ENCODE data around the gene PTPN13.

Gene PTPN13, protein sequence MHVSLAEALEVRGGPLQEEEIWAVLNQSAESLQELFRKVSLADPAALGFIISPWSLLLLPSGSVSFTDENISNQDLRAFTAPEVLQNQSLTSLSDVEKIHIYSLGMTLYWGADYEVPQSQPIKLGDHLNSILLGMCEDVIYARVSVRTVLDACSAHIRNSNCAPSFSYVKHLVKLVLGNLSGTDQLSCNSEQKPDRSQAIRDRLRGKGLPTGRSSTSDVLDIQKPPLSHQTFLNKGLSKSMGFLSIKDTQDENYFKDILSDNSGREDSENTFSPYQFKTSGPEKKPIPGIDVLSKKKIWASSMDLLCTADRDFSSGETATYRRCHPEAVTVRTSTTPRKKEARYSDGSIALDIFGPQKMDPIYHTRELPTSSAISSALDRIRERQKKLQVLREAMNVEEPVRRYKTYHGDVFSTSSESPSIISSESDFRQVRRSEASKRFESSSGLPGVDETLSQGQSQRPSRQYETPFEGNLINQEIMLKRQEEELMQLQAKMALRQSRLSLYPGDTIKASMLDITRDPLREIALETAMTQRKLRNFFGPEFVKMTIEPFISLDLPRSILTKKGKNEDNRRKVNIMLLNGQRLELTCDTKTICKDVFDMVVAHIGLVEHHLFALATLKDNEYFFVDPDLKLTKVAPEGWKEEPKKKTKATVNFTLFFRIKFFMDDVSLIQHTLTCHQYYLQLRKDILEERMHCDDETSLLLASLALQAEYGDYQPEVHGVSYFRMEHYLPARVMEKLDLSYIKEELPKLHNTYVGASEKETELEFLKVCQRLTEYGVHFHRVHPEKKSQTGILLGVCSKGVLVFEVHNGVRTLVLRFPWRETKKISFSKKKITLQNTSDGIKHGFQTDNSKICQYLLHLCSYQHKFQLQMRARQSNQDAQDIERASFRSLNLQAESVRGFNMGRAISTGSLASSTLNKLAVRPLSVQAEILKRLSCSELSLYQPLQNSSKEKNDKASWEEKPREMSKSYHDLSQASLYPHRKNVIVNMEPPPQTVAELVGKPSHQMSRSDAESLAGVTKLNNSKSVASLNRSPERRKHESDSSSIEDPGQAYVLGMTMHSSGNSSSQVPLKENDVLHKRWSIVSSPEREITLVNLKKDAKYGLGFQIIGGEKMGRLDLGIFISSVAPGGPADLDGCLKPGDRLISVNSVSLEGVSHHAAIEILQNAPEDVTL (N-terminal part only)

DNA sequence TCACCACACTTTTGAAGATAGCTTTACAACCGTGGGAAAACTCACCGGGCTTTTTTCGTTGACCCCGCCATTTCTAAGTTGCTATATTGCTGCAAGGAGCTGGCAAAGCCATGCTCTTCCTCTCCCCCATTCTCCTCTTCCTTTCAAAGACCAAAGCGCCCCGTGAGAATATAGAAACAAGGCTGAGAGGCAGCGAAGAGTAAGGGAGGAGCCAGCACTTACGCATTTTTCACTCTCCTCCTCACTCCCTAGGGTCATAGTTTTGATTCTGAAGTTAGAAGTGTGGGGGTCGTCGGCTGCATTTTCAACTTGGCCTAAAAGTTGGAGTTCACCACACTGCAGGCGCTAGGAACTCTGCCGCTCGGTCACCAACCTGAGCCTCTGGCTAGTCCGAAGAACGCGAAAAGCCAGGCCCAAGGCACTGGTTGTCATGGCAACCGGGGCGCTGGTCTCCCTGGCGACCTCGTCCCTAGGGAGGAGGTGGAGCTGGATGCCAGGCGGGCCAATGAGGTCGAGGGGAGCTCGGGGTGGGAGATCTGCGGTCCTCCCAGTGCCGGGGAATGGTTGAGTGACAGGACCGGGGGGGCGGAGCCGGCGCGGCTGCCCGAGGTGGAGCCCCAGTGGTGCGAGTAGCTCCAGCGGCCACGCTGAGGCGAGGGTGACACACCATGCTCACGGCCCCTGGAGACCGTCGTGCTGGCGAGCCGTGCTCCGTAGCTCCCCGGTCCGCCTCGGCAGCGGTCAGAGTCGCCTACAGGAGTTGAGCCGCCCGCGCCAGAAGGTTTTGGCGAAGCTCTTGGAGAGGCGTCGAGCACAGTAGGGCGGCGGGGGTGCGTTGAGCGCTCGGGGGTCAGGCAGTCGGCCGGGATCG, at the start of gene PTPN13:
Gene PTPN13, plus strand, starts transcription at position 628 of the 871 bp plus-strand sequence. CDS start 40,942 bp downstream, outside the sequence.
- peak; percentile 56 to 61 for DNase-seq

DNA sequence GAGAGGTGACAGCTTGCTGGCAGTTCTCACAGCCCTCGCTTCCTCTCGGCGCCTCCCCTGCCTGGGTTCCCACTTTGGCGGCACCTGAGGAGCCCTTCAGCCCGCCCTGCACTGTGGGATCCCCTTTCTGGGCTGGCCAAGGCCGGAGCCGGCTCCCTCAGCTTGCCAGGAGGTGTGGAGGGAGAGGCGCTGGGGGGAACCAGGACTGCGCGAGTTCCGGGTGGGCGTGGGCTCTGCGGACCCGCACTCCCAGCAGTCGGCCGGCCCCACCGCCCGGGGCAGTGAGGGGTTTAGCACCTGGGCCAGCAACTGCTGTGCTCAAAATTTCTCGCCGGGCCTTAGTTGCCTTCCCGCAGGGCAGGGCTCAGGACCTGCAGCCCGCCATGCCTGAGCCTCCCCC, 47.0 kb upstream of the PTPN13 start:
- no peak for DNase-seq

DNA sequence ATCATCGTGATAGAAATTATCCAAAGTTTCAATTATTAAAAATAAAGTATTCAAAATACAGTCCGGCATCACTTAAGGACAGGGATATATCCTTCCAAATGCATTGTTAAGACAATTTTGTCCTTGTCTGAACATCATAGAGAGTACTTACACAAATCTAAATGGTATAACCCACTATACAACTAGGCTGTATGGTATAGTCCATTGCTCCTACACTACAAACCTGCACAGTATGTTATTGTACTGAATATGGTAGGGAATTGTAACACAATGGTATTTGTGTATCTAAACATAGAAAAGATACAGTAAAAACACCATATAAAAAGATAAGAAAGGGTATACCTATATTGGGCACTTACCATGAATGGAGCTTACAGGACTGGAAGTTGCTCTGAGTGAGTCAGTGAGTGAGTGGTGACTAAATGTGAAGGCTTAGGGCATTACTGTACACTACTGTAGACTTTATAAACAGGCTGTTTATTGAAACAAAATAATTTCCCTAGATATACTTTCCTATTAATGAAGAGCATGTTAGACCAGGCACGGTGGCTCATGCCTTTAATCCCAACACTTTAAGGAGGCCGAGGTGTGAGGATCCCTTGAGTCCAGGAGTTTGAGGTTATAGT, 44.8 kb upstream of the PTPN13 start:
- DNase-seq, result no peak

DNA sequence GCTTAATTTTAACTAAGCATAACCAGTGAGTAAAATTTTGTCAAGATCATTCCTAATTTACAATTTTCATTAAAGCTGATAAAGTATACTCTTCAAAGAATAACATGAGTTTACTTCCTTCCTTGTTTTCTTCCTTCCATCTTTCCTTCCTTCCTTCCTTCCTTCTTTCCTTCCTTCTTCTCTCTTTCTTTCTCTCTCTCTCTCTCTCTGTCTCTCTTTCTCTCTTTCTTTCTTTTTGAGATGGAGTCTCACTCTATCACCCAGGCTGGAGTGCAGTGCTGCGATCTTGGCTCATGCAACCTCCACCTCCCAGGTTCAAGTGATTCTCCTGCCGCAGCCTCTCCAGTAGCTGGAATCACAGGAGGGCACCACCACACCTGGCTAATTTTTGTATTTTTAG, 42.7 kb upstream of the PTPN13 start:
- DNase-seq, result no peak

DNA sequence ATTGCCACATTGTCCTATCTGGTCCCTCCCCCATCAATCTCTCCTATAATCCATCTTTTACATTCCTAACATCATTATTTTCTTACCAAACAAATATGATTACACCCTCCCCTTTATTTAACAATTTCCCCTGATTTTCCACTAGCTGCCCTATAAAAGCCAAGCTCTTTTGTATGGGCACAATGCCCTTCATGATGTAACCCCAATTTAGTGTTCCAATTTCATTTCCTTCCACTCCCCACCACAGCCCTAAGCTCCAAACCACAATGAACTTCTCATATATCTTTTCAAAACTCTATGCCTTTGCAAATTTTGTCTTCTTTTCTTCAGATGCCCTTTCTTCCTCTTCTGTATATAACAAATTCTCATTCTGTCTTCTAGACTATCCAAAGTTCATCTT, 39.5 kb upstream of the PTPN13 start:
- no peak for DNase-seq

DNA sequence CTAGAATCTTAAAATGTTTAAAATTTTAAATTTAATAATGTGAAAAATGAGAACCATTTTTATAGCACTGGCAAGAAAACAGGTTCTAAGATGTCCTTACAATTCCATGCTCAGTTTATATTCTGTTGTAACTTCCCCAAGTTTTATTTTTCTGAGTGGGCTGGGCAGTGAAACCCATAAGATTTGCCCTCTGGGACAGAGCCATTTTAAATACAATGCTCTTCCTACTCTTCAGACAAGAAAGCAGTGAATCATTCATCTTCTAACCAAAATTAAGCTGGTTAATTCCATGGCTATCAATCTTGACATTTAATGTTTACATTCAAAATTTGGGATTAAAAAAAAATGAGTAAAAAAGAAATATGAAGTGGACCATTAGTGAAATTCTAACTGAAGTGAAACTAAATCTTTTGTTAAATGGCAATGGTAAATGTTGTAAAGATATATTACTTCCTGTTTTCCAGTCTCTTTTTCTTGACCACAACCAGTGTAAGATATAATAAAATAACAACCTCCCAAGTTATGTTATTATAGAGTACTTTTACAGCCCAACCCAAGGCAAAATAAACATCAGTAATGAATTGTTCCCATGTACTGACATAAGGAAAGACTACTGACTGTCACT, 37.2 kb upstream of the PTPN13 start:
- no peak for DNase-seq

DNA sequence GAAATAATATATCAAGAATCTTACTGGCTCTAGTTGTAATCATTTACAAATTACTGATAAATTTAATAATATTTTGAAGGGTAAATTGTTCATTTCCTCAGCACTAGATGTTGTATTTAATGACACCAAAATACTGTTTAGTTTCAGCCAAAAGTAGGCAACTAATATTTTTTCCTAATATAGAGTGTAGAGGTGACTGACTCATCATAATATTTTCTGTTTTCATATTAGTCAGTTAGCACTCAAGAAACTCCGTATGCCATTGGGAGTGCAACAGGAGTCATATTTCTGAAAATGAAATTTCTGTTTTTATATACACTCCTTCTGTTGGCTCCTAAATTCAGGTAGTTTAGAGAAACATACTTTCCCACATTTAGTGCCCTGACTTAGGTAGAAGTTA, 36.6 kb upstream of the PTPN13 start:
- DNase-seq, result no peak

DNA sequence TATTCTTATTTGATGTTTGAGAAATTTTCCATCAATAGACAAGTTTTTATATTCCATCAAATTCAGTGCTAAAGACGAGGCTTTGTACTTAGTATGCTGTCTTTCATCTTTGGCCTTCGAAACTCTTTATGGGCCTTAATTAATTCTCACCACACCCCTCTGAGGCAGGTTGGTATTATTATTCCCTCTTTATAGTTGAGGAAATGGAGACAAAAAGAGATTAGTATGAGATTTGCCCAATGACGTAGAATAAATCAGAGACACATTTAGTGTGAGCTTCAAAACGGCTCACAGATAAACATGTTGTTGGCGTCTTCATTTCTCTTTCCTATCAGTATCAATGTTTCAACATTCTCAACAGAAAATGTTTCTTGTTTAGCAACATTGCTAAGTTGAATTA, 35.9 kb upstream of the PTPN13 start:
- DNase-seq, result no peak

DNA sequence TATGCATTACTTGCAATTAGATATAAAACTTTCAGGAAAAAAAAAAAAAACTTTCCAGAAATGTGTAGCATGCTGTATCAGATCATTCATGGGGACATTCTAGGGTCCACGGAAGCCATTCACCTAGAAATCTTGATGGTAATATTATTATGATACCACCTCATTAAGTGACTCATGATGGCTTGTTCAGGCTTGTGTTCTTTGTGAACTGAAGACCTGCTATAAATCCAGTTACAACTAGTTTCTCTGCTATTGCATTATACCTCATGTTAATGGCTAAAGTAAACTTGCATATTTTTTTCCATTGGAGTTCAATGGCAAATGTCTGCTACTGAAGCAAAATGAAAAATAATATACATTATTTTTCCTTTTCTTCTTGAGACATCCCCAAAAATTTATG, 35.3 kb upstream of the PTPN13 start:
- DNase-seq, result no peak

DNA sequence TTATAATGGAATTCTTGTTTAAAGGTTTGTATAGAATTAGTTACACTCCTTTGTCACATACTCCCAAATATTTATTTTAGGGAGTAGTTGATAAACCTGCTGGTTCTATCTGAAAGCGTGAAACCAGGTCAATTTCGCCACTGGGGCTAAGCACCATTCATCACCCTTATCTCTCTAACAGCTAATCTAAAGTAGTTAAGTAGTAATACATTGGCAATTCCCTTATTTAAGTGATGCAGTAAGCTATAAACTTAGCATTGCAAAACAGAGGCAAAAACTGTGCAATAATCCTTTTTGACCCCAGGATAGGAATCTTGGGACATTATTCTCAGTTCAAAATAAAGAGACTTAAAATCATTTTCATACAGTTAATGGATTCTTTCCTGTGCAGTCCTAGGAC, 33.7 kb upstream of the PTPN13 start:
- no peak for DNase-seq

DNA sequence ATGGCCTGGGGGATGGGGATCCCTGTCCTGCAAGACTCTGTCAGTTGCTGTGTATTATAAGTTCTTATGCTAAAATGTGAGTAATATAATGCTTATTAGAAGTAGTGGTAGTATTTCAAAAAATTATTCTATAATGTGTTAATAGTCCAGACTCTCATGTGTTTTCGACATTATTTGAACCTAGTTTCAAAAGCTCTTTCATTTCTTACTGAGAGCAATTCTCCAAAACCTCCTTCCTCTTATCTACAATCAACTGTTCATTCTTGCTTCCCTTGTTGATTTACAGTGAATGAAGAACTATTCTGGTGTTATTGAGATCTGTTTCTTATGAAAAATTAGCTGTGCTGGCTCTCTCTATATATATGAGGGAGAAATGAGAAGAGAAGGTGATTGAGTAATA, 32.9 kb upstream of the PTPN13 start:
- DNase-seq, result no peak

DNA sequence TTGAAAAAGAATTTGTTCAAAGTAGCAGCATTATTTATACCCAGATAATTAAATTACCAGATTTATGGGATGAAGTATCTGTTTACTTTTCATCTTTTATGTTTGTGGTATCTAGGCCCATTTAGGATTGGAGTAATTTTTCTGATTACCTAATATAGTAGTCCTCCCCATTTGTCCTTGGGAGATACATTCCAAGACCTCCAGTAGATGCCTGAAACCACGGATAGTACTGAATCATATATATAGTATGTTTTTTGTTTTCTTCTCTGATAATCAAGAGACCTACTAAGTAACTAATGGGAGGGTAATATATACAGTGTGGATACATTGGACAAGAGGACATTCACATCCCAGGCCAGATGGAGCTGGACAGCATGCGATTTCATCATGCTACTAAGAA, 30.7 kb upstream of the PTPN13 start:
- DNase-seq, result no peak

DNA sequence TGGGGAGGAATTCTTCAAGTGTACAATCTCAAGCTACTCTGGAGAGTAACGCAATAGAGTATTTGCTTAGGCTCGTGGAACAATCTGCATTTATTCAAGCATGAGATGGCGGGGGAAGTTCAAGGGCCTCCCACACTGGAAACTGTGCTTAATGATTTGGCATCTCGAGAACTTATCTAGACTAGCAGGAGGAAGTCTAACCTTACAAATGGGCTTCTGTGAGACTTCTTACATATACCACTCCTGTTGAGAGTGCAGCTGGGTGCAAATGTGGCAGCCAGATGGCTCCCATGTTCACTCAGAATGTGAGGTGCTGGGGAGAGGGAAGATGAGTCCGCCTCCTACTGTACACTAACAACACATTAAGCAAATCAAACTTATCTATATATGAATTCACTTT, 29.3 kb upstream of the PTPN13 start:
- DNase-seq, result no peak

DNA sequence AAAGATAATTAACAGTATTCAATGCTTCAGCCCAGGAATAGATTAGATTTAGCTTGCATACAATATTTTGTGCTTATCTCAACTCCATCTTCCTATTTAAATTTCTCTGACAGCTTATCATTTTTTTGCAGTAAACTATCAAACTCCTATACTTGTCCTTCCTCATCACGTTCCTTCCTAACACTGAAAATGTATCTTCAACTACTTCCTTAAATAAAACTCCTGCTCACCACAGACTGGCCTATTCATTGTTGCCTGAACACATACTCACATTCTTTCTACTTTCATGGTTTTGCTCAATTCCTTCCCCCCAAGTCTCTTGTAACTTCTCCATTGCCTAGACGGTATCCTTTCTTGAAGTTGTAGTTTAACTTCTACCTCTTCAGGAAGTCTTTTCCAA, 28.5 kb upstream of the PTPN13 start:
- DNase-seq, result no peak

DNA sequence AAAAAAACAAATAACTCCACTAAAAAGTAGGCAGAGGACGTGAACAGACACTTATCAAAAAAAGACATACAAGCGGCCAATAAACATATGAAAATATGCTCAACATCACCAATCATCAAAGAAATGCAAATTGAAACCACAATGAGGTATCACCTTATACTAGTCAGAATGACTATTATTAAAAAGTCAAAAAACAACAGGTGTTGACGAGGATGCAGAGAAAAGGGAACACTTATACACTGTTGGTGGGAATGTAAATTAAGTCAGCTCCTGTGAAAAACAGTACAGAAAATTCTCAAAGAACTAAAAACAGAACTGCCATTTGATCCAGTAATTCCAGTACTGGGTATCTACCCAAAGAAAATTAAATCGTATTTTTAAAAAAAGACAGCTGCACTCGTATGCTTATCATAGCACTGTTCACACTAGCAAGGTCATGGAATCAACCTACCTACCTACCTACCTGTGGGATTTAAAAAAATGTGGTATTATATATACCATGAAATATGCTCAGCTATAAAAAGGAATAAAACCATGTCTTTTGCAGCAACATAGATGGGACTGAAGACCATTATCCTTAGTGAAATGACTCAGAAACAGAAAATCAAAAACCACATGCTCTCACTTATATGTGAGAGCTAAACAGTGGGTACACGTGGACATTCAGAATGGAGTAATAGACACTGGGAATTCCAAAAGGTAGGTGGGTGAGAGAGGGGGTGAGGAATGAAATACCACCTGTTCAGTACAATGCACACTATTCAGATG, 24.8 kb upstream of the PTPN13 start:
- no peak for DNase-seq

DNA sequence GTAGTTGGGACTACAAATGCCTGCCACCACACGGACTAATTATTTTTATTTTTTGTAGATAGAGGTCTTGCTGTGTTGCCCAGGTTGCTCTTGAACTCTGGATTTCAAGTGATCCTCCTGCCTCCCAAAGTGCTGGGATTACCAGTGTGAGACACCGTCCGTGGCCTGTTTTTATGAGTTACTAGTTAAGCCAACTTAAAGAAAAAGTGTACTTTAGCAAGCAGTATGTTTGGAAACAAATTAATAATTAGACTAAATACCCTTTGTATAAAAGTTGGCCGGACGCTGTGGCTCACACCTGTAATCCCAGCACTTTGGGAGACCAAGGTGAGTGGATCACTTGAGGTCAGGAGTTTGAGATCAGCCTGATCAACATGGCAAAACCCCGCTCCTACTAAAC, 14.2 kb upstream of the PTPN13 start:
- DNase-seq, result no peak

DNA sequence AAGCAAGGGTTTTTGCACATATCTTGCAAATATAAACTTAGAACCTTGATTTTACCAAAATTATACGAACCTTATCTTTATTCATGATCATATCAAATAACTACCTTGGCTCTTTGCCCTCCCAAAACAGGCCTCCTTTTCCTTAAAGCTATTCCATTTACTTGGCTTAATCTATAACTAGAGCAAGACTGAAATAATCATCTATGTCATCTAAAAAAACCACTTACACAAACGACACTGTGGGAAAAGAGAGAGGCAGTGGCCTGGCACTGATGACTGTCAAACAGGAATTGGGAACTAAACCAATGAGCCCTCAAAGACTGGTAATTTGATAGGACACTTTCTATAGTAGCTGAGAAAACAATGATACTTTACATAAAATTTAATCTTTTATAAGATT, 11.7 kb upstream of the PTPN13 start:
- no peak for DNase-seq

DNA sequence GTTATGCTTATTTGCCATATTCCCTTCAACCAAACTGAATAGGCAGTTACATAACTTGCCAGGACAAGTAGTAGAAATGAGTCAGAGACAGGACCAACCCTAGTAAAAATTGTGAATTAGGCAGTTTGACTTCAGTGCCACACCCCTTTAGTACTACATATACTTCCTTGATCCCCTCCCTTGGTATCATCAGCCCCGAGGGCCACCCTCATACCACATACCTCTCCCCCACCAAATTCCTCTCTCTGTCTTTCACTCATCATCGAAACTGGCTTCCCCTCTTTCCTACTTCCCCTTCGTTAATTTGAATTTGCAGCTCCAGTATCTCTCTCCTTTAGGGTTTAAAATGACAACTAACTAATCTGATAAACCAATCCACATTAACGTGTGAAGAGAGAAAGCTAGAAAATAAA, 7.9 kb upstream of the PTPN13 start:
- DNase-seq, result no peak

DNA sequence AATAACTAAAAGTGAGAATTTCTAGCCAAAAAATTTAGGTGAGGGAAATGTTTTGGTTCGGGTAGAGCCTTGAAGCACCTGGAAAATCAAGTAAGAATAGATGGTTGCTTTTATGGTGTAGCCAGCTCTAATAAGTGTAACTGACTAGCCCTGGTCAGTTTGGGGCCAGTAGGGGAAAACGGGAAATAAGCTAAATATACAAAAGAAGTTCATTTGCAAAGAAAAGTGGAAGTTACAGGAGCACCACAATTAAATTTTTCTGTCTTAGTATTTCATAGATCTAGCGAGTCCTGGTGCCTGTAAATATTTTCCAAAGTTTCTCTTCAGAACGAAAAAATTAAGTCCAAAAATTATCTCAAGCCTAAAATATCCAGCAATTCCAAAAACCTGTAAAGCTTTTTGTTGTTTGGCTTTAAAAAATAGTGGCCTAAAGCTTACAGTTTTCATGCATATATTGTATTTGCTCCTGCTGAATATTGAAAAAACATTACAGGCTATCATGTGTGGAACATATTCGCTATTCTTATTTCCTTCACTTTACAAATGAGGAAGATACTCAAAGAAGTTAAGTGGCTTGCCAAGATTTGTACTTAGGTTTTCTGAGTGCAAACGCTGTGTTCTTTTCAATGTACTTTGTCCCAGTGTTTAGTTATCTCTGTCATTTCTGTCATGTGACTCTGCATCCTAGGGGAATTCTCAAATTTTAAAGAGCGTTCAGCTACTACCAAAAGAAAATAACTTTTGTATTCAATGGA, 7.3 kb upstream of the PTPN13 start:
- no peak for DNase-seq

Data from activated CD4-positive, alpha-beta T cell treated with anti-CD3 and anti-CD28 coated beads, Interleukin-2, amount 50 U/mL, for 4 hours (primary cell).